GM18907 (cell line): ENCODE data around the gene ZBTB5.

Source experiments
- ATAC-seq: cut with Tn5 transposase; IDR thresholded peaks from one replicate; pipeline ENCODE4 v1.9.1; 2021; ENCODE audit warnings: mild to moderate bottlenecking, moderate library complexity; ENCODE audit not compliant: unreplicated experiment

ZBTB5 gene

DNA sequence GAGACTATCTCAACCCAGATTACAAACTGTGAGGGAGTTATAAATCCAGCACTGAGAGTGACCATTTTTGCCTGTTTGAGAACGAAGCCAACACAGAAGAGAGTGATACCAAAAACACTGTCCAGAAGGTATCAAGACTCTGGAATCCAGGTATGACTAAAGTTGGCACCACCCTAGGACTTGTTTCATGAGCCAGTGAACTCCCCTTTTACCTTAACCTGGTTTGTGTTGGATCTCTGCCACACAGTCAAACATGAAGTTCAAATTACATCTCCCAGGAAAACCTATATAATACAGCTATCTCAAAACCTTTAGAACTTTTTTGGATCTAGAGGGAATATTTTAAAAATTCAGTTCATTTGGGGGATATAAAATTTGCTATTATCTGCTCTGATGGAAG, 11.4 kb downstream of the ZBTB5 start:
- no peak for ATAC-seq

DNA sequence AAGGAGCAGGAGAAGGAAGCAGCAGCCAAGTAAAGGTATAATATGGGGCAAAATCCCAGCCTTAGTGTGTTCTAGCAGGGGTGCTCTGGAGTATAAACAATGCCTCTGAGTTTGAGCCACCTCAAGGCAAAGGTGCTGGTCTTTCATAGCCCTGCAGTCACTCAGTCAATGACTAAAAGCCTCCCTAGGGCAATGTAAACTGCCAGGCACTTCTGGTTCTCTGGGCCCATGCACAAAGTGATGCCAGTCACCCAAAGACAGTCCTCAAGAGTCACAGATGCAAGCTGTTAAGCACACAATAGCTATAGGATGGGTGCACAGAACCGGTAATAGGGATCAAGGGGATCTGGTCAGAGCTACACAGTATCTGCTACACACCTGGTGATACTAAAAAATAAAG, 12.6 kb downstream of the ZBTB5 start:
- ATAC-seq = no peak

DNA sequence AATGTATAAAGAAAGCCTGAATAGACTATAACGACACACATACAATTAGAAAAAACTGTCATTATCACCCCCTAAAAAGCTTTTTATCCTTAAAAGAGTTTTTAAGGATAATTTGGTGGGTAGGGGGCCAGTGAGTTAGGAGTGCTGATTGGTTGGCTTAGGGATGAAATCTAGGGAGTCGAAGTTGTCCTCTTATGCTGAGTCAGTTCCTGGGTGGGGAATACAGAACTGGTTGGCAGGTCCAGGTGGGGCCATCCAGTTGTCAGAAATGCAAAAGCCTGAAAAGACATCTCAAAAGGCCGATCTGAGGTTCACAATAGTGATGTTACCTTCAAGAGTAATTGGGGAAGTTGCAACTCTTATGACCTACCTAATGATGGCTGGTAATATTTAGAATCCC, 13.6 kb downstream of the ZBTB5 start:
- ATAC-seq = no peak

DNA sequence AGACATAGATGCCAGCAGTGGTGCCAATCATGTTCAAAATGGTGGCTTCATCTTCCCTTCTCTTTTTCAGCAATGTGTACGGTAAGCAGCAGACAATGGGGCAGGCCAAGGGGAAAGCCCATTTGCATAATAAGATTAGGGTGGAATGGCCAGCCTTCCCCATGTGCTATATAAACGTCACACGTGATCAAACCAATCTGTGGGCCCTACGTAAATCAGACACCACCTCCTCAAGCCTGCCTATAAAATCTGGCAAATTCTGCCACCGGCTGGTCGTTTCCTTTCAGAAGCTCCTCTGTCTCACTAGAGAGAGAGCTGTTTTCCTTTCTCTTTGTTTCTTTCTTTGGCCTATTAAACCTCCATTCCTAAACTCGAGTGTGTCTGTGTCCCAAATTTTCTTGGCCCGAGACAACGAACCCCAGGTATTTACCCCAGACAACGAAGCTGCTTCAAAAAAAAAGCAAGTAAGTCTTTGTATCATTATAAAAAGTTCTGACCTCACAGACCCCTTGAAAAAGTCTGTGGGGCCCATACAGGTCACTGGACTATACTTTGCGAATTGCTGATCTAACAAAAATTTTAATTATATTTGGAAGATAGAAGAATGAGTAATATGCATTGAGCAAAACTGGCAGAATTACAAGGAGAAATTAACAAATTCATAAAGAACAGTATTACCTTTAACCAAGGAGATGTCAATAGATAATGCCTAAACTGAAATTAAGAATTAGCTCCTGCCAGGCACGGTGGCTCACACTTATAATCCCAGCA, 15.2 kb downstream of the ZBTB5 start:
- ATAC-seq = no peak

DNA sequence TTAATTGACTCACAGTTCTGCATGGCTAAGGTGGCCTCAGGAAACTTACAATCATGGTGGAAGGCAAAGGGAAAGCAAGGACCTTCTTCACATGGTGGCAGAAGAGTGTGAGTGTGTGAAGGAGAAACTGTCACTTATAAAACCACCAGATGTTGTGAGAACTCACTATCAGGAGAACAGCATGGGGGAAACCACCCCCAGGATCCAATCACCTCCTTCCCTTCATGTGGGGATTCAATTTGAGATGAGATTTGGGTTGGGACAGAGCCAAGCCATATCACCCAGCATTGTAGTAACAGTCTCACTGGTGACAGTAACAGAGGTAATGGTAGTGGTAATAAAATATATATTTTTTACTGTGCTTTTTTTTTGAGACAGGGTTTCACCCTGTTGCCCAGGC, 18.1 kb downstream of the ZBTB5 start:
- no peak for ATAC-seq

DNA sequence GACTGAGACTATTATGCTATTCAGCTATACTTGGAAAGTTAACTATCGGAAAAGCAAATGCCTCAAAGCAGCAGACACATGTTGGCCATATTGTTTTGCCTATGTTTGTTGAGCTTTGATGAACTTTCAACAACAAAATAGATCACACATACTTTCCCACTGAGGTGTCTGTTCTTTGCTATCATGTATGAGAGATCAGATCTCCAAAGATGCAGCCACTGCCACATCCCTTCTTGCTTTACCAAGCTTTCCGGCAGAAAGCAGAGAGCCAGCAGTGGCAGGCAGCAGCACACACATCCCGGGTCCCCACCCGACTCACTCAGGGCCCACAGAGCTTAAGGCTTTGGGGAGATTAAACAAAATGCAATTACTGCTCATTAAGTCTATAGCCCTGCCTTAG, 18.8 kb downstream of the ZBTB5 start:
- ATAC-seq = no peak

DNA sequence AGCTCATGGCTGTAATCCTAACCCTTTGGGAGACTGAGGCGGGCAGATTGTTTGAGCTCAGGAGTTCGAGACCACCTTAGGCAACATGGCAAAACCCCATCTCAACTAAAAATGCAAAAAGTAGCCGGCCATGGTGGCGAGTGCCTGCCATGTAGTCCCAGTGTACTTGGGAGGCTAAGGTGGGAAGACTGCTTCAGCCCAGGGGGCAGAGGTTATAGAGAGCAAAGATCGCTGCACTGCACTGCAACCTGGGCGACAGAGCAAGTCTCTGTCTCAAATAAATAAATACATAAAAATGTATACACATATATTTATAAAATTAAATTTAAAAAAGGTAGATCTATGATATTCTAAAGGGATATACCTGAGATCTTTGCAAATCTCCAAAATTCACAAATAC, 19.4 kb downstream of the ZBTB5 start:
- no peak for ATAC-seq

DNA sequence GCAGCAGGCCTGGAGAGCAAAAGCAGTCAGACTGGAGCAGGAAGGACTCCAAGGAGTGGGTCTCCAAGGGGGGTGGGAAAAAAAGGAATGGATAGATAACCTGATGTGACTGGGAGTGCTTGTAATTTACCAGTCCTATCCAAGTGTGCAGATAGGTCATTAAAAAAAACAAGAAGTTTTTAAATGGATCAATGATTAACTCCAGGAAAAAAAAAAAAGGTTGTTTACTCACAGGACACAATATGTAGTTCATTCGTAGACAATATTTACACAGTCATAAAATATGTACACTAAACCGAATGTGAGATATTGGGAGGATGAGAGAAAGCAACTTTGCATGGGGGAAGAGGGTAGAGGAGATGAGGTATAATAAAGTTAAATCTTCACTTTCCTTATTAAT, 20.4 kb downstream of the ZBTB5 start:
- no peak for ATAC-seq

DNA sequence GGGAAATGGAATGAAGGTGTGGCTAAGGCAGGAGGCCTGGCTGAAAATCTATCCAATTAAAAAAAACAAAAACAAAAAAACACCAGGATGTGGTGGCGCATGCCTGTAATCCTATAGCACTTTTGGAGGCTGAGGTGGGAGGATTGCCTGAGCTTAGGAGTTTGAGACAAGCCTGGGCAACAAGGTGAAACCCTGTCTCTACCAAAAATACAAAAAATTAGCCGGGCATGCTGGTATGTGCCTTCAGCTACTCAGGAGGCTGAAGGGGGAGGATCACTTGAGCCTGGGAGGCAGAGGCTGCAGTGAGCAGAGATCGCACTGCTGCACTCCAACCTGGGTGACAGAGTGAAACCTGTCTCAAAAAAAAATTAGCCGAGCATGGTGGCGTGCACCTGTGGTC, 21.7 kb downstream of the ZBTB5 start:
- no peak for ATAC-seq

DNA sequence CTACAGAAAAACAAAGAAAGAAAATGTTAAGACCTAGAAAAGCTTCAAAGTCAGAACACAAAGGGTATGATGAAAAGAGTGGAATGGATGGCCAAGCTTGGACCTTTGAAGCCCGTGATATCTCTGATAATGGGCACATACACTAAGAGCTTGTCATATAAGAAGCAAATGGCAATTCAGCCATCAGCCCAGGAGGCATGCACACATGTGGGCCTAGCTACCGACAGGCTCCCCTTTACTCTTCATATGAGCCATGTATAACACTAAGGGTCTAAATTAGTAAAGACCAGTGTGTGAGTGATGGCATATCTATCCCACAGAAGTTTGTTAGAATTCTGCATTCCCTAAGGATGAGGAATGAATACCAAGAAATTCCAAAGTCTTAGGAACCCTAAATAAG, 22.7 kb downstream of the ZBTB5 start:
- ATAC-seq = no peak

DNA sequence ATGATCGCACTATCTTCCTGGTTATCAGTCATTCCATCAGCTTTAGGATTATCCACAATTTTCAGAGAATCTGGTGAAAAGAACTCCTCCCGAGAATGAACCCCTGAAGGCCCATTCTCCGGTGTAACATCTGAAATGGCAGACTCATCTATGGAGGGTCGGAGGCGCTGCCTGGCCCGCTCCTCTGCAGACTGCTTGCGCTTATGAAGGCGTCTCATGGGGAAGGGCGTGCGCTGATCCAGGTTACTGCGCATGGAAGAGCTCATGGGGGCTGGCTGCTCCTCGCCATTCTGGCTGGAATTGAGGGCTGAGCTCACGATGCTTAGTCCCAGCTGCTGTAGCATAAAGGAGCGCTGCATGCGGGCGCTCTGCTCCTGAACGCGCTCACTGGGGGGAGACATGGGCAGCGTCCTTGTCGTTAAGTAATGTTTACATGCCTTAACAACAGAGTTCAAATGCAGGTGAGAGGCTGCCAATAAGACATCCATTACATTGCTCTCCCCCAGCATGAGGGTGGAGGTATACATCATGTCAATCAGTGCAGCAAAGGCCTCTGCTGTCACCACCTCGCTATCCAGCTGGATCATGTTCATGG, 23.4 kb downstream of the ZBTB5 start:
- ATAC-seq = no peak

DNA sequence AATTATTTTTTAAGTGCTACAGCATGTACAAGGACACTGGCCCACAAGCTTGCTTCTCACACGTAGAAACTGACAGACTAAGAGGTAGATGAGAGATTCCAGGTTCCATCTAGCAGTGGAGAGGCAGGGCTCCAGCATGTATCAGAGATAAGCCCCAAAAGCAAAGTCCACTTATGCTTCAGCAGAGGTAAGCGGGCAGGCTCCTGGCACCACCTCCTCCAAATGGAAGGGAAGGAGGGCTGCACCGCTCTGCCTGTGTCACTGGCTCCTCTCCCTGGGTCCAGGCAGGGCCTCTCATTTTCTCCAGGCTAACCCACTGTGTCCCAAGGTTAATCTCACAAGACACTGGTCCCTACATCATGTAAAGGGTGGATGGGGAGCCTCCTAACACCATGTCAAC, 26.9 kb downstream of the ZBTB5 start:
- no peak for ATAC-seq

DNA sequence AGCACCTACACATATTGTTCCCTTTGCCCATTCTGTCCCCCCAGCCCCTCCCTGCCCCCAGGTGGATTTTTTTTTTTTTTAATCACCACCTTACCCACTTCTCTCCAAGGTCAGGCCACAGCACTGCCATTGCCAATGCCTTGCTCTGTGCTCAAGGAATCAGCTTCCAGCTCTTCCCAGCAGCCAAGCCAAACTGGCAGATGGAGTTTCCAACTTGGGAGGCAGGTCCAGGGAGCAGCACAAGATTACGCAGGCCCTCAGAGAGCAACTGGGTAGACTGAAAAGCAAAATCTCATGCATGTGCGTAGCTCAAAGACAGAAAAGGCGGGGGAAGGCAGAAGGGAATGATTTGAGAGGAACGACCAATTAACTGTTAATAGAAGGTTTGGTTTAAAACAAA, 27.6 kb downstream of the ZBTB5 start:
- ATAC-seq = no peak

DNA sequence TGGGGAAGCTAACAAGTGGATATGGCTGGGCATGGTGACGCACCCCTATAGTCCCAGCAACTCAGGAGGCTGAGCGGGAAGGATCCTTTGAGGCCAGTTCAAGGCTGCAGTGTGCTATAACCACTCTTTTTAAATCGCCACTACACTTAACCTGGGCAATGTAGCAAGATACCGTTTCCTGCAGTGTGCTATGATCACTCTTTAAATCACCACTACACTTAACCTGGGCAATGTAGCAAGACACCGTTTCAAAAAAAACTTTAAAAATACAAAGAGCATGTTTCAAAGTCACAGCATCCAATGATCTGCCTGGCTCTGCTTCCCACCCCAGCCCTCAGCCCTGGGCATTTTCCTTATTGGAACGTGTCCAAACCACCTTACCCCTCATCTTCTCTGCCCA, 28.2 kb downstream of the ZBTB5 start:
- ATAC-seq = no peak

DNA sequence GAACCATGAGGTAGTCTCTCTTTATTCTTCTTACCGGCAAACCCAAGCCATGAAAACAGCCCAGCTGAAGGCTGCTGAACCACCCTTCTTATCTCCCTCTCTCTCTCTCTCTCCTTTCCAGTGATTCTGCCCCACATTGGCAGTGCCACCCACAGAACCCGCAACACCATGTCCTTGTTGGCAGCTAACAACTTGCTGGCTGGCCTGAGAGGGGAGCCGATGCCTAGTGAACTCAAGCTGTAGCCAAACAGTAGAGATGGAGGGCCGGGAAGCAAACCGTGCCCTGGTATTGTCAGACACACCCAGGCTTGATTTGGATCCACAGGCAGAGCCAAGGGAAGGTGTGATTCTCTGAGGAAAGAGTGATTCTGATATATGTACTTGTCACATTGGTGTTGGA, 28.7 kb downstream of the ZBTB5 start:
- no peak for ATAC-seq

DNA sequence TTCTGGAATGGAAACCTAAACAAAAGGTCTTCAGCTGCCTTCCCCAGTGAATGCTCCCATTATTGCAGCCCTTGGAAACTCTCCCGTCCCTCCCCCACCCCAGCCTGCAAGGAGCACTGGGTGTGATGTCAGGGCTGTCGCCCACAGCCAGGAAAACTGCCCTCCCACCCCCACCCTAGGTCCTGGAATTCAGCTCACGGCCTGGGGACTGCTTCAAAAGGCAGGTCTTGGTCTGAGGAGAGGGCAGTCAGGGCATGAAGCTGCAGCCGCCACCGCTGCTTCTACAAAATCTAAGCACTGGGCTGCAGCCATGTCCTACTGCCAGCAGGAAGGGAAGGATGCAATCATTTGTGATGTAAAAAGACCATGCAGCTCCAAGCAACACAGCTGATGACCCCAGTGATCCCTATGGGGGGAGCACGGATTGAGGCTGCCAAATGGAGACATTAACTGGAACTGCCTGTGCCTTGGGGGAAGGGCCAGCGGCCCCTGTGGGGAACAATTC, 31.3 kb downstream of the ZBTB5 start:
- ATAC-seq = no peak

DNA sequence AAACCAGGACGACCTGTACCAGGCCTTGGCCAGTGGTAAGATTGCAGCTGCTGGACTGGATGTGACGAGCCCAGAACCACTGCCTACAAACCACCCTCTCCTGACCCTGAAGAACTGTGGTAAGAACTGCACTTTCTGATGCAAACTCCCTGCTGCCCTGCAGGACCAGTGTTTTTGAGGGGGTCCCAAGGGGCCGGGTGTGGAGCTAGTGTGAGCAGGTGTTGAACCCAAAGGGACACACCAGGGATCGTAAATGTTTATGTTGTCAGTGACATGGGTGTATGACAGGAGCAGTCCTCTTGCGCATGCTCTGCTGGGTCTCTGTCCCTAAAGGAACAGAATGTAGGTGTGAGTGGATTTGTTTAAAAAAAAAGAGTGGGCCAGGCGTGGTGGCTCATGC, 33.2 kb downstream of the ZBTB5 start:
- no peak for ATAC-seq

DNA sequence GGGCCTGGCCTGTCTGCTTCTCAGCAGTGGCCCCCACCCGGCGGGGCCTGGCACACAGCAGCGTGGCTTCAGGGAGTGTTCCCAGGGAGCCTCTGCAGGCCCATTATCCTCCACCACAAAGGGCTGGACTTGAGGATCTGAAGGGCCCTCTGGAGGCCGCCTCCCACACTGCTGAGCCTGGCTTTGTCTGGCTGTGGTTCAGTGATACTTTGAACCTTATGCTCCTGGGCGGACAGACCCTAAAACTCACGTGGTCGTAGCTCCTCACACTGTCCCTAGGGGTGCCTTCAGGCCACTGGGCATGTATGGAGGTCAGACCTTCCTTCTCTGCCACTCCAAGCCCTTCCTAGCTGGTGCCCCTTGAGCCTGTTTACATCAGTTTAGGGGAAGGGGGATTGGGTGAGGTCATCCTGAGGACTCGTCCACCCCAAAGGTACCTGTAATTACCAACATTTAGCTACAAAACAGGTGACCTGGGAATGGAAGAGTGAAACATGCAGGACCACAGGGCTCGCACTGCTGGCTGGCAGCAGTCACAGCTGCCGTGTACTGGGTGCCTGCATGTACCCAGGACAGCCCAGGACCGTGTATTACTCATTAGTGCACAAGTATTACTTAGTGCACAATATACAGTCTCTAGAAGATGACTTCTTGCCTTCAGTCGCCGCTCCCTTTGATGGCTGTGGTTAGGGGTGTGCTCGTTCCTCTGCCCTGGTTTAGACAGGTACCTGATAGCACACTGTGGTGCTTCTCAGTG, 34.2 kb downstream of the ZBTB5 start:
- ATAC-seq = no peak

DNA sequence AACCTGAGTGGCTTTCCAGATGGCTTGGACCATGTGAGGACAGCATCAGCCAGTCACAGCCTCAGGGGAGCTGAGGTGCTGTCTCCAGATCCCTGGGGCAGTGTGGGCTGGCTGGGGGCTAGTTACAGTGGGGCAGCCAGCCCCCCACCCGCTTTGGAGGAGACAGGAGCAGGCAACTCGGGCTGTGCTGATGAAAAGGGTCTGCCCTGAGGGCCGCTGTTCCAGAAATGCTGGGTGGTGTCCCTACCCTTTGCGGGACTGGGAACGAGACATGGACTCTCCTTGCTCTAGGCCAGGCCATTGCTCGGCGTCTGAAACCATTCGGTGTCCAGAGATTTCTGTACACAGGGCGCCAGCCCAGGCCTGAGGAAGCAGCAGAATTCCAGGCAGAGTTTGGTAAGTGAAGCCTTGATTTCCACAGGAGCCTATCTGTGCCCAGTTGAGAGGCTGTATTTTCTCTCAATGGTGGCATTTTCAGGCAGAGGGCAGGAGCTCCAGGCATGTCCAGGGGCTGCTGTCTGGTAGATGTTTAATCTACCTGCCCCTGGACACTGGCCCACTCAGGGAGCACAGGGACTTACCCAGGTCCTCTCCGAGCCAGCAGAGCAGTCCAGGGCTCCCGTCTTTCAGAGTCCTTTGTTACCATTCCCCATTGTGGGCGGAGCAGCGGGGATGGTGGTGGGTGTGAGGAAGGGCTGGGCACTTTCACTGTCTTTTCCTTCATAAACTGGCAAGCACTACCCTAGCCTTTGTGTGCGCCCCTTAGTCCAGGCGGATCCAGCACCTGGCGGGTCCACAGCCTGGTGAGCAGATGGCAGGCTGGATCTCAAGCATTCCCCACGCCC, 35.6 kb downstream of the ZBTB5 start:
- no peak for ATAC-seq

DNA sequence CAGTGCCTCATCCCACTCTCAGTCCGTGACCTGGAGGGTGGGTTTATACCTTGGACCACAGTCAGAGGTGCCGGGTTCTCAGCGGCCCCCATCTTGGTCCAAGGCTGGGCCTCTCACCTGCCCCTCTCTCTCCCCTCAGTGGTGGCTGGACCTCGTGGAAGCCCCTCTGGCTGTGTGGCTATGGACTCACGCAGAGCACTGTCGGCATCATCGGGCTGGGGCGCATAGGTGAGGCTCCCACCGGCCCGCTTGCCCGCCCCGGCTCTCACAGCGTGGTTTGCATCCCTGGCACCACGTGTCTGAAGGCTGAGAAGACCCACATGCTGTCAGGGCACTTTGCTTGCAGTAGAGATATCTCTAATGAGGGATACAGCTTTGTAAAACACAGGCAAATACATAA, 36.9 kb downstream of the ZBTB5 start:
- no peak for ATAC-seq

DNA sequence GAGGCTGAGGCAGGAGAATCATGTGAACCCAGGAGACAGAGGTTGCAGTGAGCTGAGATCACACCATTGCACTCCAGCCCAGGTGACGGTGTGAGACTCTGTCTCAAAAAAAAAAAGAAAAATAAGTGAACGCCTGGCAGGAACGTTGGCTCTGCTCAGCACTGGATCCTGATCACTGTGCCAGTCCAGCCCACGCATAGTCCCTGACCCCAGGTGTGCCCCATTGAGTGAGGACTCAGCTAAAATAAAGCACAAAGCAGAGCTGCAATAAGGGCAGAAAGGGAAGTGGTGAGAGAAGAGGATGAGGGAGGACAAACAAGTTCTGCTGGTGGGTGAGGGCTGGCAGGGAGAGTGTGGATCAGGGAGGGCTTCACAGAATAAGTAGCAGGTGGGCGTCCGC, 38.4 kb downstream of the ZBTB5 start:
- ATAC-seq = no peak
